ENCODE results near the gene HEBP2.

HEBP2 gene

DNA sequence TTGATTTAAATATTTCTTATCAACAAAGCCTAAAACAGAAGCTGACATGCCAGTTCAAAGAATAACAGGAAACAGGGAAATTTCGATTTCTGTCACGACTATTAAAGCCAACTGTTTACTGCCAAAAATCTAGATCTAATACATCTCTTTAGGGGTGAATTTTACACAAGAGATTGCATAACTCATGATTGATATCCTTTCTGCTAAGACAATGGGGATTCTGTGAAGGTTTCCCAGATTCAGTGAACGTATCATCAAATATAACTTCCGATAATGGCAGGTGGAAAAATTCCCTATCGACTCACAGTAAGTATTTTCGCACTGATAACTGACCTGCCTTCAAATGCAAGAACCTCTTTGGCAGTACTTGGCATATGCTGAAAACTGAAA, 52.4 kb downstream of the HEBP2 start:
- DNase-seq (ENCODE audit: low spot score), result no peak
- TF ChIP-seq, protein P1, sequence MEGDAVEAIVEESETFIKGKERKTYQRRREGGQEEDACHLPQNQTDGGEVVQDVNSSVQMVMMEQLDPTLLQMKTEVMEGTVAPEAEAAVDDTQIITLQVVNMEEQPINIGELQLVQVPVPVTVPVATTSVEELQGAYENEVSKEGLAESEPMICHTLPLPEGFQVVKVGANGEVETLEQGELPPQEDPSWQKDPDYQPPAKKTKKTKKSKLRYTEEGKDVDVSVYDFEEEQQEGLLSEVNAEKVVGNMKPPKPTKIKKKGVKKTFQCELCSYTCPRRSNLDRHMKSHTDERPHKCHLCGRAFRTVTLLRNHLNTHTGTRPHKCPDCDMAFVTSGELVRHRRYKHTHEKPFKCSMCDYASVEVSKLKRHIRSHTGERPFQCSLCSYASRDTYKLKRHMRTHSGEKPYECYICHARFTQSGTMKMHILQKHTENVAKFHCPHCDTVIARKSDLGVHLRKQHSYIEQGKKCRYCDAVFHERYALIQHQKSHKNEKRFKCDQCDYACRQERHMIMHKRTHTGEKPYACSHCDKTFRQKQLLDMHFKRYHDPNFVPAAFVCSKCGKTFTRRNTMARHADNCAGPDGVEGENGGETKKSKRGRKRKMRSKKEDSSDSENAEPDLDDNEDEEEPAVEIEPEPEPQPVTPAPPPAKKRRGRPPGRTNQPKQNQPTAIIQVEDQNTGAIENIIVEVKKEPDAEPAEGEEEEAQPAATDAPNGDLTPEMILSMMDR (IDR thresholded peaks at IDR 0.05; ENCODE audit: extremely low read depth, missing control alignments), result no peak

DNA sequence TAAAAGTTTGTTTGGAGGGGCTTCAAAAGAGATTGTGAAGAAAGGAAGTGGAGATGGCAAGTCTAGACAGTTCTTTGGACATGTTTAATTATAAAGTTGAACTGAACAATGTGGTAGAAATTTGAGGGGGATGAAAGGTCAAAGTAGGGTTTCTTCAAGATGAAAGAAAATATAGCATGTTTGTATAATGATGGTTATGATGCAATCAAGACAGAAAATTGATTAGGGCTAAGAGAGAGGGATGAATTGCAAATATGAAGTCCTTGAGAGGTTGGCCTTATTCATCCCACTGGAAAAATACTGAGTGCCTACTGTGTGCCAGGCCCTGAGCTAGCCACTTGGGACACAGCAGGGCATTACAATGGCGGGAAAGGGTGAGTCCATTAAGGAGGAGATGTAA, 57.6 kb downstream of the HEBP2 start:
- no peak for DNase-seq (ENCODE audit: low spot score)
- TF ChIP-seq, protein P1 (IDR thresholded peaks at IDR 0.05; ENCODE audit: extremely low read depth, missing control alignments), result no peak

DNA sequence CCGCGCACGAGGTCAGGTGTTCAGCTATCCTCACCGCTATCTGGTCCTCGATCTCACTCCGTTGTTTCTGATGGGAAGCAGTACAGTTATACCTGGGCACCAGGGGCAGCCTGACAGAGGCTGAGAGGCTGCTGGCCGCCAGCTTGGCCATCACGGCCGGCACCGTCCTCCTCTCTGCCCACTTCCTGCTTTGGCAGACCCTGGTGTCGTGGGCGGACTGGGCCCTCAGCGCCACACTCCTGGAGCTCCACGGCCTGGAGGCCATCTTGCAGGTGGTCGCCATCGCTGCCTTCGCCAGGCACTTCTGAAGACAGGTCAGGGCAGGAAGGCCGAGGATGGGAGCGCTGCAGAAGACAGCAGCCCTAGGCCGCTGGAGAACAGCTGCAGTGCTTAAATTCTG, 60.1 kb downstream of the HEBP2 start:
- DNase-seq (ENCODE audit: low spot score), result no peak
- TF ChIP-seq, protein P1 (IDR thresholded peaks at IDR 0.05; ENCODE audit: extremely low read depth, missing control alignments), result no peak

DNA sequence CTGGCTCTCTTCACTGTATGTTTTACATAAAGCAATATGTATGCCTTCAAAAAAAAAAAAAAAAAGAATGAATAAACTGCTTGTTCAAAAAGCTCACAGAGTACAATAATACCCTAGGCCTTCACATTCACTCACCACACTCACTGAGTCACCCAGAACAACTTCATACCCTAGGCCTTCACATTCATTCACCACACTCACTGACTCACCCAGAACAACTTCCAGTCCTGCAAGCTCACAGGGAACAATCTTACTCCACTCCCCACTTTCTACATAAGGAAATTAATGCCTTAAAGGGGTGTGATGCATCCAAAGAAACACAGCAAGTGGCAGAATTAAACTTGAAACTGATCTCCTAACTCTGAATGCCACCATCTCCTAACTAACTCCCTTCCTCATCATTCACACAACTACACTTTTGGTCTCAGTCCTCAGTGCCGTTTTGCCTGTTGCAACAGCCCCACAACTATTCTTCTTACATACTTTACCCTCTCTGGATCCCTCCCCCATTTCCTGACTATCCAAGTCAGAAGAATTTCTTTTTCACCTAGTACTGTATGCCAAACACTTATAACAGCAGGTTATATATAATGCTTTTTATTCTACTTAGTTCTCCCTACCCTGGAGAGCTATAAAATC, 61.1 kb downstream of the HEBP2 start:
- no peak for DNase-seq (ENCODE audit: low spot score)
- TF ChIP-seq, protein P1 (IDR thresholded peaks at IDR 0.05; ENCODE audit: extremely low read depth, missing control alignments), result no peak

DNA sequence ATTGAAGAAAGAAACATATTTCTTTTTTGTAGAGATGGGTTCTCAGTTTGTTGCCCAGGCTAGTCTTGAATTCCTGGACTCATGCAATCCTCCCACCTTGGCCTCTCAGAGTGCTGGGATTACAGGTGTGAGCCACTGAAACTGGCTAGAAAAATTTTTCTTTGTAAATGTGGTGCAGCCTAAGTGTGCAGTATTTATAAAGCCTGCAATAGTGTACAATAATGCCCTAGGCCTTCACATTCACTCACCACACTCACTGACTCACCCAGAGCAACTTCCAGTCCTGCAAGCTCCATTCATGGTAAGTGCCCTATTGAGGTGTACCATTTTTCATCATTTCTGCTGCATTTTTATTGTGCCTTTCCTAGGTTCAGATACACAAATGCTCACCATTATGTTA, 63.9 kb downstream of the HEBP2 start:
- TF ChIP-seq, protein P1 (IDR thresholded peaks at IDR 0.05; ENCODE audit: extremely low read depth, missing control alignments), result no peak
- DNase-seq (ENCODE audit: low spot score), result no peak

DNA sequence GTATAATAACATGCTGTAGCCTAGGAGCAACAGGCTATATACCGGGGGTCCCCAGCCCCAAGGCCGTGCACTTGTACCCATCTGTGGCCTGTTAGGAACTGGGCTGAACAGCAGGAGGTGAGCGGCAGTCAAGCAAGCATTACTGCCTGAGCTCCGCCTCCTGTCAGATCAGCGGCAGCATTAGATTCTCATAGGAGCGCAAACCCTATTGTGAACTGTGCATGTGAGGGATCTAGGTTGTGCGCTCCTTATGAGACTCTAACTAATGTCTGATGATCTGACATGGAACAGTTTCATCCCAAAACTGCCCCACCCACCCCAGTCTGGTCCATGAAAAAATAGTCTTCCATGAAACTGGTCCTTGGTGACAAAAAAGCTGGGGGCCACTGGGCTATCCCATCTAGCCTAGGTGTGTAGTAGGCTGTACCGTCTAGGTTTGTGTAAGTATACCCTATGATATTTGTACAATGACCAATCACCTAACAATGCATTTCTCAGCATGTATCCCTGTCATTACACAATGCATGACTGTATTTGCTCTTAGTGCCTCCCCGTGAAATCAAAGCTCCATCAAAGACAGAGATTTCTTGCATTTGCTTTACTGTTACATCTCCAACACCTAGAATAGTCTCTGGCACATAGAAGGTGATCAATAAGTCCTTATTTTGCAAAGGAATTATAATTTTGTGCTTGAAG, 64.4 kb downstream of the HEBP2 start:
- DNase-seq (ENCODE audit: low spot score), result no peak

More for the DNA sequence above, 64.4 kb downstream of the HEBP2 start:
- TF ChIP-seq, protein P1 (IDR thresholded peaks at IDR 0.05; ENCODE audit: extremely low read depth, missing control alignments), result no peak

Data from GM20000 (cell line).